Measurements from ENCODE around the gene S1PR4.

DNA sequence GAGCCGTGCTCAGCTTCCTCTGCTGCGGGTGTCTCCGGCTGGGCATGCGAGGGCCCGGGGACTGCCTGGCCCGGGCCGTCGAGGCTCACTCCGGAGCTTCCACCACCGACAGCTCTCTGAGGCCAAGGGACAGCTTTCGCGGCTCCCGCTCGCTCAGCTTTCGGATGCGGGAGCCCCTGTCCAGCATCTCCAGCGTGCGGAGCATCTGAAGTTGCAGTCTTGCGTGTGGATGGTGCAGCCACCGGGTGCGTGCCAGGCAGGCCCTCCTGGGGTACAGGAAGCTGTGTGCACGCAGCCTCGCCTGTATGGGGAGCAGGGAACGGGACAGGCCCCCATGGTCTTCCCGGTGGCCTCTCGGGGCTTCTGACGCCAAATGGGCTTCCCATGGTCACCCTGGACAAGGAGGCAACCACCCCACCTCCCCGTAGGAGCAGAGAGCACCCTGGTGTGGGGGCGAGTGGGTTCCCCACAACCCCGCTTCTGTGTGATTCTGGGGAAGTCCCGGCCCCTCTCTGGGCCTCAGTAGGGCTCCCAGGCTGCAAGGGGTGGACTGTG lies 1.2 kb downstream of the S1PR4 start:
- TF ChIP-seq, protein P1, sequence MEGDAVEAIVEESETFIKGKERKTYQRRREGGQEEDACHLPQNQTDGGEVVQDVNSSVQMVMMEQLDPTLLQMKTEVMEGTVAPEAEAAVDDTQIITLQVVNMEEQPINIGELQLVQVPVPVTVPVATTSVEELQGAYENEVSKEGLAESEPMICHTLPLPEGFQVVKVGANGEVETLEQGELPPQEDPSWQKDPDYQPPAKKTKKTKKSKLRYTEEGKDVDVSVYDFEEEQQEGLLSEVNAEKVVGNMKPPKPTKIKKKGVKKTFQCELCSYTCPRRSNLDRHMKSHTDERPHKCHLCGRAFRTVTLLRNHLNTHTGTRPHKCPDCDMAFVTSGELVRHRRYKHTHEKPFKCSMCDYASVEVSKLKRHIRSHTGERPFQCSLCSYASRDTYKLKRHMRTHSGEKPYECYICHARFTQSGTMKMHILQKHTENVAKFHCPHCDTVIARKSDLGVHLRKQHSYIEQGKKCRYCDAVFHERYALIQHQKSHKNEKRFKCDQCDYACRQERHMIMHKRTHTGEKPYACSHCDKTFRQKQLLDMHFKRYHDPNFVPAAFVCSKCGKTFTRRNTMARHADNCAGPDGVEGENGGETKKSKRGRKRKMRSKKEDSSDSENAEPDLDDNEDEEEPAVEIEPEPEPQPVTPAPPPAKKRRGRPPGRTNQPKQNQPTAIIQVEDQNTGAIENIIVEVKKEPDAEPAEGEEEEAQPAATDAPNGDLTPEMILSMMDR (IDR thresholded peaks at IDR 0.05), result no peak
- TF ChIP-seq JUND (IDR thresholded peaks at IDR 0.05) (no peak), GABPA (IDR thresholded peaks at IDR 0.05; ENCODE audit: low read depth) (no peak), CHD2 (IDR thresholded peaks at IDR 0.05; ENCODE audit: low read length, partially characterized antibody) (no peak), POLR2AphosphoS5 (IDR thresholded peaks at IDR 0.05; ENCODE audit: low read depth, low read length) (no peak), YY1 (IDR thresholded peaks at IDR 0.05; ENCODE audit: low read depth) (no peak), RCOR1 (IDR thresholded peaks at IDR 0.05; ENCODE audit: low read length) (no peak), NFIC (IDR thresholded peaks at IDR 0.05; ENCODE audit: borderline replicate concordance) (no peak), EZH2phosphoT487 (IDR thresholded peaks at IDR 0.05; ENCODE audit: borderline replicate concordance, low read depth) (no peak), RAD21 (IDR thresholded peaks at IDR 0.05; ENCODE audit: low read length) (no peak), NRF1 (IDR thresholded peaks at IDR 0.05; ENCODE audit: low read depth, low read length) (no peak), GATA2 (CRISPR knock-in tag; IDR thresholded peaks at IDR 0.05) (no peak), EP300 (IDR thresholded peaks at IDR 0.05; ENCODE audit: borderline replicate concordance in 1 of 2, low read depth in 1 of 2, low read length in 1 of 2) (no peak)
- TF ChIP-seq, protein P2, sequence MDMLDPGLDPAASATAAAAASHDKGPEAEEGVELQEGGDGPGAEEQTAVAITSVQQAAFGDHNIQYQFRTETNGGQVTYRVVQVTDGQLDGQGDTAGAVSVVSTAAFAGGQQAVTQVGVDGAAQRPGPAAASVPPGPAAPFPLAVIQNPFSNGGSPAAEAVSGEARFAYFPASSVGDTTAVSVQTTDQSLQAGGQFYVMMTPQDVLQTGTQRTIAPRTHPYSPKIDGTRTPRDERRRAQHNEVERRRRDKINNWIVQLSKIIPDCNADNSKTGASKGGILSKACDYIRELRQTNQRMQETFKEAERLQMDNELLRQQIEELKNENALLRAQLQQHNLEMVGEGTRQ (IDR thresholded peaks at IDR 0.05; ENCODE audit: borderline replicate concordance, low read depth, low read length), result no peak
